Fibroblast of lung (primary cell): ENCODE measurements around the gene CLEC4G.
A peak's percentile ranks its signal among the peaks of the same experiment; 100 is the strongest.

ENCODE experiments used
- CTCF ChIP-seq, 2 donors: IDR thresholded peaks in 1 of 2; conservative IDR thresholded peaks in 1 of 2; 1 replicate in 1 of 2; 2 replicates in 1 of 2; pipeline ENCODE4 v1.5.1; 2011 to 2012; ENCODE audit warnings: low read length in 2 of 2, control low read depth in 1 of 2, inconsistent platforms in 1 of 2, low read depth in 1 of 2, mild to moderate bottlenecking in 1 of 2
- EZH2 ChIP-seq: IDR thresholded peaks from 2 replicates; pipeline ENCODE4 v1.5.1; 2012; ENCODE audit warnings: low read length, control low read depth, mild to moderate bottlenecking; ENCODE audit errors: missing control alignments

DNA sequence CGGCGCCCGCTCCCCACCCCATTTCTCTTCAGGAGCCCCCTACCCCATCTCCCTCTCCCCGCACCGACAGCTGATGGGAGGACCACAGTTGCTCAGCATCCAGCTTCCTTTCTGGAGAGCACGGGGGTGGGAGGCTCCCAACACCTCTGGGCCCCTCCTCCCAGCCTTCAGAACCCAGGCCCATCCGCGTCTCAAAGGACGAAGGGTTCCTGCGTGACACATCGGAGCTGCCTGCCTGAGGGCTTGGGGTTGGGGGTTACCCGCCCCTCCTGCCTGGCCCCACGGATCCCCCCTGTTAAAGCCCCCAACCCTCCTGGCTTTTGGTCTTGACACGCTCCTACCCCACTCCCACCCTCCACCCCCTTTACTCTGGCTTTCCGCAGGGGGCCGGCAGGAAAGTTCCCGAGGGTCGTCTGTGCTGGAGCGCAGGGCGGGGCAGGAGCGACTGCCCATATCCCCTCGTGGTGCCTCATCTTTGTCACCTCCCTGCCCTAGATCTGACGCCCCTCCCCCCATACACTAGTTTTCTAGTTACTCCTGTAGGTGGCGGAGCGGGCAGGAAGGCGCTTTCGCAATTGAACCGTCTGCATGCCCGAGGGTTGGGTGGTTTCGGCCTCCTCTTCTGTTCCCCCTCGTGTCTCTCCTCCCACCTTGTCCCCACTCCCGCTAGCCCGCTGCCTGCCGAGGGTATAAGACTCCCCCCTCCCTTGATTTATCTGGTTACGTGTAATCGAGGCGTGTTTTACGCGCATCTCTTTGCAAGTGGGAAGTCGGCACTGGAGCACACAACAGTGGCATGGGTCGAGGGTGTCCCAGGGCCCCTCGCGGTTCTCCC is 50.4 kb downstream of the CLEC4G start:
- TF ChIP-seq CTCF (conservative IDR thresholded peaks at IDR 0.05 in 1 of 2, IDR thresholded peaks at IDR 0.05 in 1 of 2; ENCODE audit: low read depth in 1 of 2, low read length in 2 of 2): peak; percentile 66 to 69
- TF ChIP-seq EZH2: no peak
